ENCODE data around the gene MIEN1. TPM values are rescaled to one million over a fixed set of nuclear protein-coding genes. Genes with fewer than 3 reads are reported as not detected.
"Not testable (repeated sequence)": the region's sequence is repeated elsewhere in the genome, so short reads cannot be mapped to it uniquely, and the experiment has no call there.

The MIEN1 gene
- total RNA-seq, 4 donors from 2014 or later = 33.9 to 60.8 (median 52.5) TPM

GRCh38 chr17:39727556-39727955 lies 2.8 kb downstream of the MIEN1 start:
- no peak for DNase-seq (ENCODE audit: low spot score)
- no peak for TF ChIP-seq CTCF (IDR thresholded peaks at IDR 0.05)
- ATAC-seq (ENCODE audit: low FRiP score) = no peak

- no peak for ATAC-seq (ENCODE audit: low FRiP score)
- no peak for TF ChIP-seq CTCF (IDR thresholded peaks at IDR 0.05)
- DNase-seq (ENCODE audit: low spot score) = no peak
Observed at GRCh38 chr17:39726617-39727016, 3.7 kb downstream of the MIEN1 start.

GRCh38 chr17:39725923-39726322 lies 4.4 kb downstream of the MIEN1 start:
- not testable (repeated sequence) for DNase-seq (ENCODE audit: low spot score); ATAC-seq (ENCODE audit: low FRiP score)

GRCh38 chr17:39724731-39725130 lies 5.6 kb downstream of the MIEN1 start:
- ATAC-seq (ENCODE audit: low FRiP score) (no peak), DNase-seq (ENCODE audit: low spot score) (no peak)
- TF ChIP-seq CTCF (IDR thresholded peaks at IDR 0.05) = no peak

GRCh38 chr17:39722965-39723848 lies 7.1 kb downstream of the MIEN1 start:
- DNase-seq (ENCODE audit: low spot score) = no peak

GRCh38 chr17:39722104-39722503 lies 8.2 kb downstream of the MIEN1 start:
- DNase-seq (ENCODE audit: low spot score) (no peak), ATAC-seq (ENCODE audit: low FRiP score) (no peak)
- TF ChIP-seq CTCF (IDR thresholded peaks at IDR 0.05) = no peak

More at GRCh38 chr17:39722965-39723848, 7.1 kb downstream of the MIEN1 start:
- TF ChIP-seq CTCF (IDR thresholded peaks at IDR 0.05) = no peak
- no peak for ATAC-seq (ENCODE audit: low FRiP score)

GRCh38 chr17:39719563-39720355 lies 10.6 kb downstream of the MIEN1 start:
- no peak for TF ChIP-seq CTCF (IDR thresholded peaks at IDR 0.05)
- ATAC-seq (ENCODE audit: low FRiP score) (no peak), DNase-seq (ENCODE audit: low spot score) (no peak)

Measured in omental fat pad (tissue), 4 donors.